ENCODE measurements around the gene RNF26.
A peak's percentile ranks its signal among the peaks of the same experiment; 100 is the strongest.

The RNF26 gene

DNA sequence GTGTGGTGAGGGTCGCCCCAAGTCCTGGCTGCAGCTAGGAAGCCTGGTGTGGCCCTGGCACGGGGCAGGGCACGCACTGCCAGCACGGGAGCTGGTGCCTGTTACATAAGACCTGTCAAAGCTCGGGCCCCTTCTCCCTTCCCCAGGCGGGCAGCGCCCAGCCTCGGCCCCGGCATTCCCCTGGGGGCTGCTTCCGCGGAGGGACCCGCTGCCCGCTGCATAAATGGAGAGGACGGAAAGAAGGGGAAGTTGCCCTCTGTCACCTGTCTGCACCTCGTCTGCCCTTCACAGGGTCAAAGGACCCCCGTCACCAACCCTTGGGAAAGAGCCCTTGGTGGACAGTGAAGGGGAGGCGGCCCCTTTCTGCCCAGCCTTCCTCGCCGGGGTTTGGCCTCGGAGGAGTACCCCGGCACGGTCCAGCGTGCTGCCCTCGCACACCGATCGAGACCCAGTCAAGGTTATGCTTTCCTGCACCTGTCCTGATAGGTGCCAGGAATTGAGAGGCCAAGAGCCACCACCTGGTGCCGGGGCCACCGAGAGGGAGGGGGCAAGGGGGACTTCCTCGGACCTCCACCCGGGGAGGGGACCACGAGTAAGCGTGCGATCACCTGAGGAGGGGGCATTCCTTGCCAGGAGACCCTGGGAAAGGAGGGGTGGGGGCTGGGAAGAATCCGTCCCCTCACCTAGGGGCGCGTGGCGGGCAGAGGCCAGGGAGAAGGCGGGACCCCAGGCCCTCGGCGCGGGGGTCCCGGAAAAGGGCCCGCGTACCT is 28.9 kb downstream of the RNF26 start:
- no peak overlapping the region for H3K4me3 ChIP-seq (ENCODE audit: low read depth, low read length)
- DNase-seq (ENCODE audit: low read depth), result no peak
- TF ChIP-seq, protein P1, sequence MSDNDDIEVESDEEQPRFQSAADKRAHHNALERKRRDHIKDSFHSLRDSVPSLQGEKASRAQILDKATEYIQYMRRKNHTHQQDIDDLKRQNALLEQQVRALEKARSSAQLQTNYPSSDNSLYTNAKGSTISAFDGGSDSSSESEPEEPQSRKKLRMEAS (IDR thresholded peaks at IDR 0.05; ENCODE audit: low read depth, low read length), result no peak
- TF ChIP-seq POLR2A (IDR thresholded peaks at IDR 0.05; ENCODE audit: extremely low read depth, insufficient read length) (no peak), MYC (IDR thresholded peaks at IDR 0.05; ENCODE audit: low read depth, low read length) (no peak)
- TF ChIP-seq, protein P2, sequence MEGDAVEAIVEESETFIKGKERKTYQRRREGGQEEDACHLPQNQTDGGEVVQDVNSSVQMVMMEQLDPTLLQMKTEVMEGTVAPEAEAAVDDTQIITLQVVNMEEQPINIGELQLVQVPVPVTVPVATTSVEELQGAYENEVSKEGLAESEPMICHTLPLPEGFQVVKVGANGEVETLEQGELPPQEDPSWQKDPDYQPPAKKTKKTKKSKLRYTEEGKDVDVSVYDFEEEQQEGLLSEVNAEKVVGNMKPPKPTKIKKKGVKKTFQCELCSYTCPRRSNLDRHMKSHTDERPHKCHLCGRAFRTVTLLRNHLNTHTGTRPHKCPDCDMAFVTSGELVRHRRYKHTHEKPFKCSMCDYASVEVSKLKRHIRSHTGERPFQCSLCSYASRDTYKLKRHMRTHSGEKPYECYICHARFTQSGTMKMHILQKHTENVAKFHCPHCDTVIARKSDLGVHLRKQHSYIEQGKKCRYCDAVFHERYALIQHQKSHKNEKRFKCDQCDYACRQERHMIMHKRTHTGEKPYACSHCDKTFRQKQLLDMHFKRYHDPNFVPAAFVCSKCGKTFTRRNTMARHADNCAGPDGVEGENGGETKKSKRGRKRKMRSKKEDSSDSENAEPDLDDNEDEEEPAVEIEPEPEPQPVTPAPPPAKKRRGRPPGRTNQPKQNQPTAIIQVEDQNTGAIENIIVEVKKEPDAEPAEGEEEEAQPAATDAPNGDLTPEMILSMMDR (IDR thresholded peaks at IDR 0.05; ENCODE audit: low read depth, low read length), result no peak

DNA sequence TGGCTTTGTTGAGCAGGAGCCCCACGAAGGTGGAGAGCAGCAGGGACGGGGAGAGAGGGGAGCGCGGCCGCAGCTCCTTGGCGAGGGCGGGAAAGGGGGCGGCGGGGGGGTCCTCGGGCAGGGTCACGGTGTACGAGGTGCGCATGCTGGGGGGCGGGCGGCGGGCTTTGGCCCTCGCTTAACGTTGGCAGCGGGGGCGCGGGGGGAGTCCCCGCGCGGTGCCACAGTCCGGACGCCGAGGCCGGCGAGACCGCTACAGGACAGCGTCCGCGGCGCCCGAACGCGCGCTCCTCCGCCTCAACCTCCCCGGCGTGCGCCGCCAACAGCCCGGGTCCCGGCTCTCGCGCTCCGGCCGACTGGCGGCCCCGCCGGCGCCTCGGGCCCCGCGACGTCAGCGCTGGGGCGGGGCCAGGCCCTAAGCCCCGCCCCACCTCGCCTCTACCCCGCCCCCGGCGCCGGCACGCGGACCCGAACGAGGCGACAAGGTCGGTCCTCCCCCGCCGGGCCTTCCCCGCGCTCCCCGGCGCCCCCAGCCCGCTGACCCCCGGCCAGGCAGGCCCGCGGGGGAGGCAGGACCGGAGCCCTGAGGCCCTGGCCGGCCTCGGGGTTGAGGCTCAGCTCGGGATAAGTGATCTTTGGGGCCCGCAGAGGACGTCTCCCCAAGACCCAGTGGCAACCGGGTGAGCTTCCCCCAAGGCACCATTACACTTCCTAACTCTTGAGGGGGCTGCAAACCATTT is 29.7 kb downstream of the RNF26 start:
- TF ChIP-seq, protein P2 (IDR thresholded peaks at IDR 0.05; ENCODE audit: low read depth, low read length), result no peak
- TF ChIP-seq POLR2A (IDR thresholded peaks at IDR 0.05; ENCODE audit: extremely low read depth, insufficient read length) (no peak), MYC (IDR thresholded peaks at IDR 0.05; ENCODE audit: low read depth, low read length) (no peak)
- TF ChIP-seq, protein P1 (IDR thresholded peaks at IDR 0.05; ENCODE audit: low read depth, low read length), result no peak
- no peak for DNase-seq (ENCODE audit: low read depth)
- H3K4me3 ChIP-seq (ENCODE audit: low read depth, low read length), result no peak overlapping the region

DNA sequence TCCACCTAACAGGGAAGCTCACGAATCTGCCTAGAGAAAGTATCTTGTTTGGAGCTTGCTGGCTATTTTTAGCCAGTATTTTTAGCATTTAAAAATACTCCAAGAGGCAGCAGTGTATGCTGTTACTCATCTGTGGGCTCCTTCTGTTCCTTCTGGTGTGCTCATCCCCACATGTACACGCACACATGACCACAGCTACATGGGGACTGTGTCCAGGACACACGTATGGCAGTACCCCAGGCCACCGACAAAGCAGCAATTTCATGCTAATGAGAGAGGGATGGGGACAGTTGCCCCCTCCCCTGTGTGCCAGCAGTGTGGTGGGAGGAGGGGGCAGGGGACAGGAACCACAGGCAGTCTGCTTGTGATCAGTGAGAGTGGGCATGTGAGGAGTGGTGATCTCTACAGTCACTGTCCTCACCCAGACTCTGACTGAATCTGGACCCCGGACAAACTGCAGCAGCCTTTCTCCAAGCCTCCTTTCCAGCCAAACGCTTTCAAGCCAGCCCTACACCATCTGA is 30.8 kb downstream of the RNF26 start:
- TF ChIP-seq, protein P1 (IDR thresholded peaks at IDR 0.05; ENCODE audit: low read depth, low read length), result no peak
- TF ChIP-seq MYC (IDR thresholded peaks at IDR 0.05; ENCODE audit: low read depth, low read length) (no peak), POLR2A (IDR thresholded peaks at IDR 0.05; ENCODE audit: extremely low read depth, insufficient read length) (no peak)
- TF ChIP-seq, protein P2 (IDR thresholded peaks at IDR 0.05; ENCODE audit: low read depth, low read length), result no peak
- no peak overlapping the region for H3K4me3 ChIP-seq (ENCODE audit: low read depth, low read length)
- no peak for DNase-seq (ENCODE audit: low read depth)

DNA sequence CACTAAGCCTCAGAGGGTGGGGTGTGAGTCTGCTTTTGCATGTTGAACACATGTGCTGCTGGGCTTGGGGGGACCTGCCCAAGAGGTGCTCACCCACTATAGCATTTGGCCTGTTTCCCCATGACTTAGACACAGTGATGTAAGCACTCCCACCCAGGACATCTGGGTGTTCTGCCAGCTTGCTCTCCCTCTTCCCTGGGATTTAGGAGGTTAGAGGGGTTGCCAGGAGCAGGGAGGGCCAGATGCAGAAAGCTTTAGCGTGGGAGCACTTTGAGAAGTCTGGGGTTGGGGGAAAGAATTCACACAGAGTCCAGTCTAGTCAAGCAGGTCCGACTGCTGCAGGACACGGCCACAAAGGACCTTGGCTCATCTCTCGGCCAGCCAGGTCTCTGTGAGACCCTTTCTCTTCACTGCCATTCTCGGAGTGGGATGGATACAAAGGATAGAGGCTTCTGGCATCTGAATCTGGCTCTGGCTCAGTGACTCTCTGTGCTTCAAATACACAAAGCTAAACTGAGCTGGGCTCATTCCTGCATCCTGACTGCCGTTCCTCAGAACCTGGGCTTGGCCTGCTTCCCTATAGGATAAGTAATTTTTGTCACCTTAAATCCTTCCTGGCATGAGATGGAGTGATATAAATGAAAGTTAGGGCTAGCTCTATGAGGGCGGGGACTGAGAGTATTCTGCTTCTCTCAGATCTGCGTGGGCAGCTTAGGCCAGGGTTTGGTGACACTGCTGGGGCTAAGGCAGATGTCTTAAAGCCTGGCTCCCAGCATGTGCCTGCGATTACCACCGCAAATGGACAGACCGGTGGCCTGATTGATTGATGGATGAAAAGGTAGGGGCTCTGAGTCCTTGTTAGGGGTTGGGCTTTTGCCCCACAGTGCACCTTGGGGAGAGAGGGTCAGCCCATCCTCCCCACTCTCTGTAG is 32.6 kb downstream of the RNF26 start:
- no peak overlapping the region for H3K4me3 ChIP-seq (ENCODE audit: low read depth, low read length)
- no peak for TF ChIP-seq MYC (IDR thresholded peaks at IDR 0.05; ENCODE audit: low read depth, low read length)
- TF ChIP-seq, protein P1 (IDR thresholded peaks at IDR 0.05; ENCODE audit: low read depth, low read length), result no peak
- TF ChIP-seq, protein P2 (IDR thresholded peaks at IDR 0.05; ENCODE audit: low read depth, low read length), result no peak
- no peak for TF ChIP-seq POLR2A (IDR thresholded peaks at IDR 0.05; ENCODE audit: extremely low read depth, insufficient read length)
- DNase-seq (ENCODE audit: low read depth), result no peak

DNA sequence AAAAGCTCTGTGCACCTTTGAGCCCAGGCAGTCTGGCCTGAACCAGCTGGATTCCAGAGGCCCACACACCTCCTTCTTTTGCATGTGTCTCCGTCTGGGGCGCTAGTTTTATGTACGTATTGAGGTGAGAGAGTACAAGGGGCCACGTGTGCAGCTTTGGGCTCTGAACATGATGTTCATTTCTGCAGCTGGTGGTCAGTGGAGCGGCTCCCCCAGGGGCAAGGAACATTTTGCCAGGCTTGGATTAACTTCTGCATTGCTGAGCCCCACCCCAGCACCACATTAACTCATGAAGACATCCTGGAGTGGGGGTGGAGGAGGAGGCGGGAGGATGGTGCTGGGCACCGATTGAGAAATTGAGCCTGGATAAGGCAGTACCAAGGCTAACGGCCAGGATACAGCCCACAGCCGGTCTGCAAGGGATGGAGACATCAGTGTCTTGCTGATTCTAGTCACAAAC is 33.4 kb downstream of the RNF26 start:
- peak; percentile 95 for DNase-seq (ENCODE audit: low read depth)
- H3K4me3 ChIP-seq (ENCODE audit: low read depth, low read length), result no peak overlapping the region
- TF ChIP-seq MYC (IDR thresholded peaks at IDR 0.05; ENCODE audit: low read depth, low read length) (peak; percentile 21; the same call in 1 of the 2 replicates), POLR2A (IDR thresholded peaks at IDR 0.05; ENCODE audit: extremely low read depth, insufficient read length) (no peak)
- TF ChIP-seq, protein P1 (IDR thresholded peaks at IDR 0.05; ENCODE audit: low read depth, low read length), result peak; percentile 84

Data from NB4 (cell line).